SKM-1 (cell line): ENCODE results near the gene BPIFB3.
"Not testable (repeated sequence)": the region's sequence is repeated elsewhere in the genome, so short reads cannot be mapped to it uniquely, and the experiment has no call there.

Source experiments
- DNase-seq: peaks from one replicate; lab custom pipeline; 2025; ENCODE audit not compliant: unreplicated experiment; lab: John Stamatoyannopoulos, UW

BPIFB3 gene

GRCh38 chr20:33083544-33084340 lies 30.0 kb downstream of the BPIFB3 start:
- no peak for DNase-seq

- no peak for DNase-seq
Observed at GRCh38 chr20:33084722-33085121, 31.0 kb downstream of the BPIFB3 start.

- no peak for DNase-seq
Observed at GRCh38 chr20:33086052-33086722, 32.5 kb downstream of the BPIFB3 start.

GRCh38 chr20:33091147-33091546 lies 37.4 kb downstream of the BPIFB3 start:
- DNase-seq, result no peak

GRCh38 chr20:33091693-33092092 lies 38.0 kb downstream of the BPIFB3 start:
- DNase-seq, result no peak

- DNase-seq, result no peak
Observed at GRCh38 chr20:33092361-33092760, 38.7 kb downstream of the BPIFB3 start.

- DNase-seq, result no peak
Observed at GRCh38 chr20:33093074-33093473, 39.4 kb downstream of the BPIFB3 start.

- DNase-seq, result no peak
Observed at GRCh38 chr20:33093582-33093981, 39.9 kb downstream of the BPIFB3 start.

- DNase-seq, result no peak
Observed at GRCh38 chr20:33095249-33095648, 41.5 kb downstream of the BPIFB3 start.

- DNase-seq, result peak; percentile 17
Observed at GRCh38 chr20:33095902-33096584, 42.3 kb downstream of the BPIFB3 start.

- no peak for DNase-seq
Observed at GRCh38 chr20:33097001-33097400, 43.3 kb downstream of the BPIFB3 start.

- DNase-seq, result no peak
Observed at GRCh38 chr20:33099843-33100538, 46.3 kb downstream of the BPIFB3 start.

- DNase-seq, result no peak
Observed at GRCh38 chr20:33103556-33103955, 49.9 kb downstream of the BPIFB3 start.

- no peak for DNase-seq
Observed at GRCh38 chr20:33104336-33104735, 50.6 kb downstream of the BPIFB3 start.

GRCh38 chr20:33105316-33105924 lies 51.7 kb downstream of the BPIFB3 start:
- no peak for DNase-seq

GRCh38 chr20:33106058-33106620 lies 52.4 kb downstream of the BPIFB3 start:
- not testable (repeated sequence) for DNase-seq

- DNase-seq, result no peak
Observed at GRCh38 chr20:33108661-33109060, 55.0 kb downstream of the BPIFB3 start.

- DNase-seq, result no peak
Observed at GRCh38 chr20:33110147-33110825, 56.6 kb downstream of the BPIFB3 start.

- DNase-seq, result no peak
Observed at GRCh38 chr20:33111306-33111705, 57.6 kb downstream of the BPIFB3 start.
